T-helper 9 cell (primary cell): ENCODE results near the gene SLC44A2.
A peak's percentile ranks its signal among the peaks of the same experiment; 100 is the strongest.
"Not testable (repeated sequence)": the region's sequence is repeated elsewhere in the genome, so short reads cannot be mapped to it uniquely, and the experiment has no call there.

ENCODE experiments used
- DNase-seq: peaks from one replicate; pipeline ENCODE4 v3.0.0-alpha.2; 2020

SLC44A2 gene

DNA sequence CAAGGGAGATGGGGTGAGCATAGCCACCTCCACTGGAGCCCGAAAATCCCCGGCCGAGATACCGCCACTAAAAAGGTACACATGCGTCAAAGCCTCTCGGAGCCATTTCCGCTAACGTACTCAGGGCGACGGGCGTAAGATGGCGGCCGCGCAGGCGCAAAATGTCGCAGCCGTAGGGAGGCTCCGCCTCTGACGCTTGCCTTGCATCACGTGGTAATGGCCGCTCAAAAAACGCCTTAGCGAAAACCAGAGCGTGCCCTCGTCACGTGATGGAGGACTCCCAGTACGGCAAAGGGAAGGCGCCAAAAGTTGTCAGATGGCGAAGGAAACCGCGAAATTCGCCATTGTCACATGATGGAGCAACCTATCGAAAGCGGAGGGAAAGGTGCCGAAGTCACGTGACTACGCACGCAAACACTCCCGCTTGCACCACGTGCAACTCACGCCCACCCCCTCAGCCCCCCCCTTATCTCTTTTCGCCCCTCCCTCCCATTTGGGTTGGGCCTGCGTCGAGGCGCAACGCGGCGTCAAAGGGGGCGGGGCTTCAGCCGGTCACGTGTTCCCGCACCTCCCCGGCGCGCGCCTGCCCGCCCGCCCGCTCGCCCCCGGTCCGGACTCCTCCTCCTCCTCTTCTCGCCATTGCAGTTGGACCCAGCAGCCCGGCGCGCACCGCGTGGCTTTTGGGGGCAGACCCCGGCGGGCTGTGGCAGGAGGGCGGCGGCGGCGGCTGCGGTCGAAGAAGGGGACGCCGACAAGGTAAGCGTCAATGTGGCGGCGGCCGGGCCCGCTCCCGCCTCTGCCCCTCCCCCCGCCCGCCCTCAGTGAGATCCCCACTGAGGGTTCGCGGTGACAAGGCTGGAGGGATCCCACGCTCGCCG lies 28.6 kb downstream of the SLC44A2 start, which contains the start of gene ILF3:
TSS of gene ILF3 (plus strand) at position 615 of the 878 bp plus-strand sequence. CDS start 16,260 bp downstream, outside the sequence.
- peak; percentile 99 for DNase-seq

DNA sequence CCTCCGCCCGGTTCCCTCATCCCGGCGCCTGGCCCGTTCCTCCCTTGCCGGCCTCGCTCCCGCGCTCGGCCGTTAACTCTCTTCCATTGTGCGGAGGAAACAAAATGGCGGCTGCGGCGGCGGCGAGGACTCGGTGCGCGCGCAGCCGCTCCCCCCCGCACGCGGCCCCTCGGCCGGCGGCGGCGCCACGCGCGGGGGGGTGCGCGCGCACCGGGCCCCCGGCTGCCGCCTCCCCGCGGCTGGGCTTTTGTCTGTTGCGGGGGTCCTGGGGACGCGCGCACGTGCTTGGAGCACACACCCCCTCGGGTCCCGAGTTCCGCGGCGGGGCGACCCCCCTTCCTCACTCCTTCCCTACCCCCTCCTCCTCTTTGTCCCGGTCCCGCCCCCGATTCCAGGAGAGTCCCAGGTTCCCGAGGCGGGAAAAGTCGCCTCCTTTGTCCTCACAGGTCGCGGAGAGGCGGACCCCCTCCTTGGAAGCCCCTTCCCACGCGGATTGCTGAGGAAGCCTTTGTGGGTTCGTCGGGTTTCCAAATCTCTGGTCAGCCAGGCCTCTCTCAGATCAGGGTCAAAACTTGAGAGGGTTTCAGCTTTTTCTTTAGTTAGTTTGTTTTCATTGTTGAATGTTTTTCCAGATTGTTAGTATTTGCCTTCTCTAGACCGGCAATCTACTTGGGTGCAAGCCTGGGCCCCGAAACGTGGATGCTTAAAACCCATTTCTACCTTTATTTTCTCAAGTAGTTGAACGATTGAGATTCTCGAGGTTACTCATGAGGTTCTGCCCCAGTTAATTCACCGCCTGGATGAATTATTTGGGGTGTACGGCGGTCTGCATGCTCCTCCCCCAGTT lies 29.5 kb downstream of the SLC44A2 start:
- DNase-seq, result peak; percentile 56

DNA sequence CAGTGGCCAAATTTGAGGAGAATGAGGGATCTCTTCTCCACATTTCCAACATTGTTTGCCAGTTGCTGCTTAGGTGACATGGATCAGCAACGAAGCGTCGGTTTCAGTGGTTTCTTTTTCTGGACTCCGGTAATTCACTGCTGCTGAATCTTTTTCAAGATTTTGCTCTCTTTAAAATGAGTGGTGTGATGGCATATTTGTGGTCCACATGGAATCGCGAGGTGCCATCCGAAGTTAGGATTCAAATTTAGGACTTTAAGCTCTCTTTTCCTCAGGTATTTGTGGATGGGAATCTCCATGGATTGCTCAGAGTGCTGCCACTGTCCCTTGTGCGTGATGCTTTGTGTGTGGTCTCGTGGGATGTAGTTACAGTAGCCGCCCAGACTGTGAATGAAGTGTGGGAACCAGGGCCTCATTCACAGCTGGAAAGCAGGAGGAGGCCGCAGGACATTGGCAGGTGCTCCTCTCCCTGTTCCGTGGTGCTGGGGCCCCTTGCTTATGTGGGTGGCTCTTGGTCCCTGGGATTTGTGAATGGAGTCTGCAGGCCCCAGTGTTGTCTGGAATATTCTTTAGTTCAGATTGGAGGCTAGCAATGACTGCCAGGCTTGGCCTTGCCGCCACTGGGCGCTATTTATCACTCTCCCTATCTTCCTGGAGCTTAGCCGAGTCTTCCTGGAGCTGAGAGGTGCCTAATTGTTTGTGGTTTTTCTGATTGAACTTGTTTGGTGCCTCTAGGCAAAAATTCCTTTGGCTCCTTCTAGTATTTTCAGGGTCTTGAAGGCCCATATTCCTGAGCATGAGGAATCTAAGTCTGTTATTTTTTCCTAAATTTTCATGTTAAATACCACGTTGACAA lies 30.3 kb downstream of the SLC44A2 start:
- no peak for DNase-seq

DNA sequence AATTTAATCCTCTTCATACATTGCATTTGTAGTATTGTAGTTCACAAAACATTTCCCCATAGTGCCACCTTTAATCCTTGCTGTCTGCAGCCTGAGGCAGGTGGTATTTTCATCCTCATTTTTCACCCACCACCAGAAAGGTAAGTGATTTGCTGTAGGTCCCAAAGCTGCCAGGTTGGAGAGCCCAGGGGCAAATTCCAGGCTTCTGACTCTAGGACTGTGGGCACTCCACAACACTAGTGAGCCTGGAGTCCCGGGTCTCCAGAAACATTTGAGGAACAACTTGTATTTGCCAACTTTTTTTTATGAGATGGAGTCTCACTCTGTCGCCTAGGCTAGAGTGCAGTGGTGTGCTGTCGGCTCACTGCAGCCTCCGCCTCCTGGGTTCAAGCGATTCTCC lies 35.0 kb downstream of the SLC44A2 start:
- DNase-seq, result no peak

DNA sequence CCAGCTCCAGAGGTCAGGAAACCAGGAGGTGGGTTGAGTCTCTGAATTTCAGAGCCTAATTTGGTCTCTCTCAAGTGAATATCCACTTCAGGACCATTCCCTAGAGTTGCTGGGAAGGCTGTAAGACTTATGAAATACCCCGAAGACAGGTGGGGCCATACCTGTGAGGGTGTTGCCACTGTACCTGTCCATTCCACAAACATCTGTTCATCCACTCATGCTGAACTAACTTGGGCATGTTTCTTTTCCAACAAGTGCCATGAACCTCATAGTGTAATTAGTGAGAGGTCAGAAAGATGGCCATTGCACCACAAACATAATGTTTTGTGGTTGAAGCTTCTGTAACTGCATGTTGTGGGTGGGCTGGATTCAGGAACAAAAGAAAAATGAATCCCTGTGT lies 36.6 kb downstream of the SLC44A2 start:
- no peak for DNase-seq

DNA sequence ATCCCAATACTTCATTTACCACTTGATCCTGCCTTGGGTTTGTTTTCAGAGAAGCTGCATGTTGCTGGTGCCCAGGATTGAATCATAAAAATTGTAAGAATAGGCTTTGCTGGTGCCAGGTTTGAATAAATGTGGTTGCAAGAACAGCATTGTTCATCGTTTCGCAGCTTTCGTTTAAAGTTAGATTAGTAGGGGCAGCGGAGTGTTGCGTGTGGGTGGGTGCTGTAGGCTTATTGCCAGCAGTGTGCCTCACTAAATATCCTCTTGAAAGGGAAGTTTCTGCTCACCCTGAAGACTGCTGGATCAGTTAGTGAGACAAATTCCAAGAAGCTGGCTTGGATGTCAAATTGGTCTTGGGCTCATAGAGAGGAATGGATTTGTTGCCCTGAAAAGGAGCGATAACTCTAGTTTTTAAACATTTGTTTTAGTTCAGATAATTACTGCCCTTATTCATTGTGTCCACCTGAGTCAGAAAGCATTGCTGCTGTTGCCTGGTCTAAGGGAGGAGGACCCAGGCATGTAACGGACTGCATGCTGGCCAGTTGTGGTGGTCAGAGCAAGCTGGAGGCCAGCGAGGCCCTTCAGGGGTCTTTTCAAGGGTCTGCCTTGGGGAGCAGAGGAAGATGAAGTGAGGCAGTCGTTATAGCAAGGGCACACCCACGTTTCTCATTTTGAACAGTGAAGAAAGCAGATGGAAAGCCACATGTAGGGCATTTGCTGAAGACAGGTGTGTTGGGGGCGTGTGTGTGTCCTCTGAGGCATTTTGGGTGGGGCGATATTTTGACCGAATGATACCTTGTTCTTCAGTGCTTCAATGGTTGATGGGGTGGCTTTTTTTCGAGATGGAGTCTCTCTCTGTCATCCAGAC lies 37.3 kb downstream of the SLC44A2 start:
- no peak for DNase-seq

DNA sequence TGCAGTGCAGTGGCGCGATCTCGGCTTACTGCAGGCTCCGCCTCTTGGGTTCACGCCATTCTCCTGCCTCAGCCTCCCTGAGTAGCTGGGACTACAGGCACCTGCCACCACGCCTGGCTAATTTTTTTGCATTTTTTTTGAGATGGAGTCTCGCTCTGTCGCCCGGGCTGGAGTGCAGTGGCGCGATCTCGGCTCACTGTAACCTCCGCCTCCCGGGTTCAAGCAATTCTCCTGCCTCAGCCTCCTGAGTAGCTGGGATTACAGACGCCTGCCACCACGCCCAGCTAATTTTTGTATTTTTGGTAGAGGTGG lies 37.9 kb downstream of the SLC44A2 start:
- not testable (repeated sequence) for DNase-seq

DNA sequence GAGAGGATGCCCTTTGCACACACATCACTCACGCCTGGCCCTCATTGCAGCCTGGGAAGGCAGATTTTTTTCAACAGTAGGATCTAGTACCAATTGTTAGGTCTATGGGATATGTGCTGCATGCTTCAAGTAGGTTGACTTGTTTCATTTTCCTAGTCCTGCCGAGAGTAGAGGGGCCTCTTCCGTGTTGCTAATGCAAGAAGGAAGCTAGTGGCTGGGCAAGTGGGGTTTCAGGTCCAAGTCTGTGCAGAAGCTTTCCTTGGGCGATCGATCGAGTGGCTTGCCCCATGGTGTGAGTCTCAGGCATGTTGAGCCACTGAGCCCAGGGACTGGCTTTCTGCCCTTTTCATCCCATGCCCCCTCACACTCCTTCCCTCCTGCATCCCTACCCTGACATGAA lies 42.5 kb downstream of the SLC44A2 start:
- no peak for DNase-seq

DNA sequence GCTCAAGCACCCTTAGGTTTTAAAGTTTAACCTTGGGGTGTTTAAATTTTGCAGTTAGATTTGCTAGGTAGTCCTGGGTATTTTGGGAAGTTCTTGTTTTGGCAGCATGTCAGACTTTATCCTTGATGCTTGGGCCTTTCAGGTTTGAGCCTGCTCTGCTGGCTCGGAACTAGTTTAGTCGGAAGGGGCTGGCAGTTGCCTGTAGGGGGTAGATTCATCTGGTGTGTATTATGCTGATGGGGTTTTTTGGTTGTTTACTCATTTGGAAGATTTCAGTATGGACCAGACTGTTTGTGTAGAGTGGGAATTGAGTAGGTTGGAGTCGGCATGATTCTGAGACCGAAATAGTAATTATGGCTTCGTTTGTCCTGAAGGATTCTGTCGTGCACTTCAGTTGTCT lies 43.9 kb downstream of the SLC44A2 start:
- no peak for DNase-seq

DNA sequence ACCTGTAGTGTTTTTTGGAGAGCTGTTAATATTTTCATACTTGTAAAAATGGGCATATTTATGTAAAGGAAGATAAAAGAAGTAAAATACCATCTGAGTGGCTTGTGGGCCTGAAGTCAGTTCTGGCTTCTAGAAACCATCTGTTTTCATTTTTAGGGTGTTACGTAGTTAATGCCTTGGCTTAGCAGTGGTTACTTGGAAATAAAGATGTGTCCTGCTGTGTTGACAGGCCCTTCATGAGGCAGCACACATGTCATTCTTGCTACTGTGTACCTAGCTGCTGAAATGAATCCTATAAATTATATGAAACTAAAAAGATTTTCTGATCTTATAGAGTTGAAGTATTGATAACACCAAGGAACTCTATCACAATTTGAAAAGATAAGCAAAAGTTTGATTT lies 44.8 kb downstream of the SLC44A2 start:
- no peak for DNase-seq

DNA sequence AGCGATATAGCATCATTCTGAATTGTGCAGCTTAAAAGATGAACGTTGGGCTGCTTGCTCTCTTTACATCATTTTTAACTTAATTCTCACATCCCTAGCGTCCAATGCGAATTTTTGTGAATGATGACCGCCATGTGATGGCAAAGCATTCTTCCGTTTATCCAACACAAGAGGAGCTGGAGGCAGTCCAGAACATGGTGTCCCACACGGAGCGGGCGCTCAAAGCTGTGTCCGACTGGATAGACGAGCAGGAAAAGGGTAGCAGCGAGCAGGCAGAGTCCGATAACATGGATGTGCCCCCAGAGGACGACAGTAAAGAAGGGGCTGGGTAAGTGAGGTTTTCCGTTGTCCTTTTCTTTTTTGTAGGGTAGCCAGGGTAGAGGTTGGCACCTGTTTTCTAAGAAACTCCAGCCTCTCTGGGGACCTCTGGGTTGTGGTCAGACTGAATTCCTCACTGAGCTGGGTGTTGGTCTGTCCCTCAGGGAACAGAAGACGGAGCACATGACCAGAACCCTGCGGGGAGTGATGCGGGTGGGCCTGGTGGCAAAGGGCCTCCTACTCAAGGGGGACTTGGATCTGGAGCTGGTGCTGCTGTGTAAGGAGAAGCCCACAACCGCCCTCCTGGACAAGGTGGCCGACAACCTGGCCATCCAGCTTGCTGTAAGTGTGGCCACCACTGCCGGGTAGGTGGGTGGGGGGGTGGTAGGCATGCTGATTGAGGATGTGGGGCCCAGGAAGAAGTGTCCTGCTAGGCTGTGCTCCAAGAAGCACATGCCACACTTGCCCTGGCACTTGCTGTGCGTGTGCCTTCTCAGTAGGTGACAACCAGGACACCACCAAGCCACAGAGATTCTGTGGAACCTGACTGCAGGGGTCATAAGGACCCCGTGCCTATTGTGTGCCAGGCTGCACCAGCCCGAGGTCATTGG lies 45.8 kb downstream of the SLC44A2 start:
- DNase-seq, result no peak

DNA sequence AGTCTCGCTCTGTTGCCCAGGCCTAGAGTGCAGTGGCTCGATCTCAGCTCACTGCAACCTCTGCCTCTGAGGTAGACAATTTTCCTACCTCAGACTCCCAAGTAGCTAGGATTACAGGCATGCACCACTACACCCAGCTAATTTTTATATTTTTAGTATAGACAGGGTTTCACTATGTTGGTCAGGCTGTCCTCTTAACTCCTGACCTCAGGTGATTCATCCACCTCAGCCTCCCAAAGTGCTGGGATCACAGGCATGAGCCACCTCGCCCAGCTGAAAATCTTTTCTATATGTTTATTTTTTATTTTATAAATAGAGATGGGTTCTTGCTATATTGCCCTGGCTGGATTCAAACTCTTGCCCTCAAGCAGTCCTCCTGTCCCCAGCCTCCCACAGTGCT lies 46.6 kb downstream of the SLC44A2 start:
- not testable (repeated sequence) for DNase-seq

DNA sequence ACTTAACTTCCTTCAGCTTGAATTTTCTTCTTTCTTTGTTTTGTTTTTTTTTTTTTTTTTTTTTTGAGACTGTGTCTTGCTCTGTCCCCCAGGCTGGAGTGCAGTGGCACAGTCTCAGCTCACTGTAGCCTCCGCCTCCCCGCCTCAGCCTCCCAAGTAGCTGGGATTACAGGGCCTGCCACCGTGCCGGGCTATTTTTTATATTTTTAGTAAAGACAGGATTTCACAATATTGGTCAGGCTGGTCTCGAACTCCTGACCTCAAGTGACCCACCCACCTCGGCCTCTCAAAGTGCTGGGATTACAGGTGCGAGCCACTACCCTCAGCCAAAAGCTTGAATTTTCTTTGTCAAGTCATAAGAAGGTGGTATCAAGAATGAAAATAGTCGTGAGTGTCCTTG lies 49.9 kb downstream of the SLC44A2 start:
- not testable (repeated sequence) for DNase-seq

DNA sequence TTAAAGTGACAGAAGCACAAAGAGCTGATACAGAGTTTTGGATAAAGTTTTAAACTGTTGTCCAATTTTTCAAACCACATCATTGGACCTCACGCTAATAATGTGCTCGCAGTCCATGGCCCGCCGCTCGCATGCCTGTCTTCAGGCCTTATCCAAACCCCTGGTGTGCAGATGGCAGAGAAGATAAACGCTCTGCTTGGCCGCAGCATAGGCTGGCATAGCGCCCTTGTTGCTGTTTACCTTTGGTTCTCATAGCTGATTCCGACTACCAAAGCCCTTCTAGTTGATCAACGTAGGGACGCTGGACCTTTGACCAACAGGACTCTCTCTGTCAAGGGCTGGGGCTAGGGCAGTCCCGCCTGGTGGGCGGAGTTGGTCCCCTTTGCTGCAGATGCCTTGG lies 52.4 kb downstream of the SLC44A2 start:
- DNase-seq, result no peak

DNA sequence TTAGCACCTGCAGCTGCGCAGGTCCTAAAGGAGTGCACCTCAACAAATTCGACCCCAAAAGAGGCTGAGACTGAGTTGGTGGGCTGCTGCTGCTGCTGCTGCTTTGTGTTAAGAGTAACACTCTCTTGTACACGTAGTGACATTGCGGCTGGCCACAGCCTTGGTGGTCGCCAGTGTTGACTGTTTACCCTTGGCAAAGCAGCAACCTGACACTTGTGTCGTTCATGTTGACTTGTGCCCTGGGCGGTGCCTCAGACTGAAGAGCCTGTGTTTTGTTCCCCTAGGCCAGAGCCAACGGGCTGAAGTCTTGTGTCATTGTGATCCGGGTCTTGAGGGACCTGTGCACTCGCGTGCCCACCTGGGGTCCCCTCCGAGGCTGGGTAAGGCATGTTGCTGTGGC lies 53.5 kb downstream of the SLC44A2 start:
- DNase-seq, result no peak

DNA sequence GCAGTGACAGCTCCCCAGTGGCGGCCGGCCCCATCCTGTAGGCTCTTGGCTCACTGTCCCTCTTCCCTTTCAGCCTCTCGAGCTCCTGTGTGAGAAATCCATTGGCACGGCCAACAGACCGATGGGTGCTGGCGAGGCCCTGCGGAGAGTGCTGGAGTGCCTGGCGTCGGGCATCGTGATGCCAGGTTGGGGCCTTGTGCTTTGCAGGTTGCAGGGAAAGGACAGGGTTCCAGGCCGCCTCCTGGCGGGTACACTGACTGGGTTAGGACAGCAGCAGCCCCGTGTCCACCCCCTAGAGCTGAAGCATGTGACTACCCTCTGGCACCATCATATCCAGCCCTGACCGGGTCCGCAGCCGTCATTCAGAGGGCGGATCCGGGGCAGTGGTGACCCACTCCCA lies 54.4 kb downstream of the SLC44A2 start:
- no peak for DNase-seq

DNA sequence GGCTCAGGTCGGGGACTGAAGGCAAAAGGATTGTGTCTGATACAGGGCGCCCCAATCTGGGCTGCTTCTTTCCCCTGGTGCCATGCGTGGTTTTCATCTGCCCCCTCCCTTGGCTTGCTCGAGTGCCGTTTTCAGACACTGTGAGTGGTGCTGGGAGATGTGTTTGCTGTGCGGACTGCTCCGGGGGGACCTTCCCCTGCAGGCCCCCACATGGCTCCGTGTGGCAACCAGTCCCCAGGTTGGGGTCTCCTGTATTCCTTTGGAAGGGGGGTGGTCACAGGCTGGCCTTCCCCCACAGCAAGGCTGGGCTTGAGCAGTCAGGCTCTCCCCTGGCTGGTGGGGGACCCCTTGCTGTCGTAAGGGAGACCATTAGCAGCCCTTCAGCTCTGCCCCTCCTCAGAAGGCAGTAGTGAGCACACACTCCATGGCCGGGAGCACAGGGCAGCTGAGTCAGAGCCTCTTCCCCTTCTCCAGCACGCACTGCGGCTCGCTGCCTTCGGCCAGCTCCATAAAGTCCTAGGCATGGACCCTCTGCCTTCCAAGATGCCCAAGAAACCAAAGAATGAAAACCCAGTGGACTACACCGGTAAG lies 55.3 kb downstream of the SLC44A2 start:
- no peak for DNase-seq

DNA sequence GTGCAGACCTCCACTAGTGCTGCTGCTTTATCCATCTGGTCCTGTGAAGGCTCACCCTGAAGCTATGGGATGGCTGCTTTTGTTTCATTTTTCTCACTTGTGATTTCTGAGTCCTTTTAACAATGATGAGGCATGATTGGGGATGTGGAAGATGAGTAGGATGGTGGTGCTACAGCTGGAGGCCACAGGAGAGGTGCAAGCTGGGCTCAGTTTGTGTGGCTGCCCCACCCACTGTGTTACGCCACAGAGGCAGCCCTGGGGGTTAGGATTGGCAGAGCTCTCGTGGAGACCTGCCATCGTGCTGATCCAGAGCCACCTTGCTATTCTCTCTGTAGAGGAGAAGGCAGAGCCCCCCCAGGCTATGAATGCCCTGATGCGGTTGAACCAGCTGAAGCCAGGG lies 56.3 kb downstream of the SLC44A2 start:
- DNase-seq, result no peak

DNA sequence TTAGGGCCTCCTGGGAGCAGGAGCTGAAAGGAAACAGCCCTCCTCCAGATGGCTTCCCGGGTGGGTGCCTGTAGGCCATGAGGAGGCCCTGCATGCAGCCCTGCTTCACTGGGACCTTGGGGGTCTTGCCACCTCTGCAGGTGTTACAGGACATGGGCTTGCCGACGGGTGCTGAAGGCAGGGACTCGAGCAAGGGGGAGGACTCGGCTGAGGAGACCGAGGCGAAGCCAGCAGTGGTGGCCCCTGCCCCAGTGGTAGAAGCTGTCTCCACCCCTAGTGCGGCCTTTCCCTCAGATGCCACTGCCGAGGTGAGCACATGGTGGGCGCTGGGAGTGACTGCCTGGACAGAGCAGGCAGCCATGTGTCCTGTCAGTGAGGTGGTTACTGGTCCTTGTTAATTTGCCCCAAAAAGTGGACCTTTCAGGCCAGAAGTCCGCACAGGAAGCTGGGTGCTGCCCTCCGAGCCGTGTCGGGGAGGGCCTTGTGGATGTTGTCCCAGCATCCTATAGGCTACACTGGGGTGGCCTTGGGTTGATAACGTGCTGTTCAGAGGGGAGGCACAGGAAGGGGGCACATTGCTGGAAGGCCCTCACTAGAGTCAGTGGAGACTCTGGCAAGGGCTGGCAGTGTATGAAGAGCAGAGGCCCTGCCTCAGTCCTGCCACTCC lies 57.2 kb downstream of the SLC44A2 start:
- DNase-seq, result no peak

DNA sequence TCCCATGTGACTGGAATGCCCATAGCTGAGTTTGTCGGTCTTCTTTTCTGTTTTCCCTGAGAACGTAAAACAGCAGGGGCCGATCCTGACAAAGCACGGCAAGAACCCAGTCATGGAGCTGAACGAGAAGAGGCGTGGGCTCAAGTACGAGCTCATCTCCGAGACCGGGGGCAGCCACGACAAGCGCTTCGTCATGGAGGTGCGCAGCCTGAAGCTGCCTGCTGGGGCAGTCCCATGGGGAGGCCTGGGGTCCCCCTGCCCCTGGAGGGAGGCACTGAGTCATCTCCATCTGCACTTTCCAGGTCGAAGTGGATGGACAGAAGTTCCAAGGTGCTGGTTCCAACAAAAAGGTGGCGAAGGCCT lies 57.7 kb downstream of the SLC44A2 start:
- DNase-seq, result no peak
